Activated naive CD8-positive, alpha-beta T cell (primary cell): Measurements from ENCODE around the gene NAA40.

Source experiments
- H3K27ac Mint-ChIP-seq: one replicate; pipeline ENCODE4 v1.8.0; 2021; ENCODE audit warnings: mixed read lengths
- H3K27me3 Mint-ChIP-seq: one replicate; pipeline ENCODE4 v1.8.0; 2021; ENCODE audit warnings: mixed read lengths
- H3K36me3 Mint-ChIP-seq: one replicate; pipeline ENCODE4 v1.8.0; 2021; ENCODE audit warnings: mixed read lengths
- H3K4me1 Mint-ChIP-seq: one replicate; pipeline ENCODE4 v1.8.0; 2021; ENCODE audit warnings: low read depth, mixed read lengths
- H3K4me3 Mint-ChIP-seq: one replicate; pipeline ENCODE4 v1.8.0; 2021; ENCODE audit warnings: mild to moderate bottlenecking, mixed read lengths
- H3K9me3 Mint-ChIP-seq: one replicate; pipeline ENCODE4 v1.8.0; 2021; ENCODE audit warnings: low read depth, mixed read lengths

The NAA40 gene

DNA sequence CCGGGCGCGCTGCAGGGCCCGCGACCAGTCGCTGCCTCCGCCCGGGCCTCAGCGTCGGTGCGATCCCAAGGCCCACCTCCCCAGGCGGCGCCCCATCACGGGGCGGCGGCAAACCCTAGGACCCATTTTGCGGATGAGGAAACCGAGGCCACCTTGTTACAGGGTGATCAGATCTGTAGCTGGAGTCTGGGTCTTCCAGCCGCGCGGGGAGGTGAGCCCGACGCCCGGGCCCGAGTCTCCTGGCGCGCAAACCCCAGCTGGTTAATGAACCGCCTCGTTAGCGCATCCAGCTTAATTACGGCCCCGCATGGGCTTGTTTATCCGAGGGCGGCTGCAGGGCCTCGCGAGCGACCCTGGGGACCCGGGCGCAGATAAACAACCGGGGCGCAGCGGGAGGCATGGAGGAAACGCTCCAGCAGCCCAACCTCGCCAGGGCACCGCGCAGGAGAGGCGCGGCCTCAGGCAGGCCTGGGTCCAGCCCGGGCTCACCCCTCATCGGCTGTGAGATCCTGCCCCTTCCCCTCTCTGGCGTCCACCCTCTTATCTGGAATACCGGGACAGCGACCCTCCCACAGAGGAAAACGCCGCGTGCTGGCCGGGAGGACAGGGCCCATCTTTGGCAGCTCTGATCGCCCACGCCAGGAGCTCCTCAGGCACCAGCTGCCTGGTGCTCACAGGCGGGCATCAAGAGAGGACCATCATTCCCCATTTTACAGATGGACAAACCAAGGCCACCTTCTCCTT, 62.1 kb downstream of the NAA40 start:
- H3K4me3 Mint-ChIP-seq, result no peak overlapping the region
- peaks cover 8% of the 10 kb centered on the region for H3K4me1 Mint-ChIP-seq
- H3K36me3 Mint-ChIP-seq, result no peaks in the 10 kb centered on the region
- H3K27me3 Mint-ChIP-seq, result no peaks in the 10 kb centered on the region
- no peaks in the 10 kb centered on the region for H3K9me3 Mint-ChIP-seq
- no peak overlapping the region for H3K27ac Mint-ChIP-seq

DNA sequence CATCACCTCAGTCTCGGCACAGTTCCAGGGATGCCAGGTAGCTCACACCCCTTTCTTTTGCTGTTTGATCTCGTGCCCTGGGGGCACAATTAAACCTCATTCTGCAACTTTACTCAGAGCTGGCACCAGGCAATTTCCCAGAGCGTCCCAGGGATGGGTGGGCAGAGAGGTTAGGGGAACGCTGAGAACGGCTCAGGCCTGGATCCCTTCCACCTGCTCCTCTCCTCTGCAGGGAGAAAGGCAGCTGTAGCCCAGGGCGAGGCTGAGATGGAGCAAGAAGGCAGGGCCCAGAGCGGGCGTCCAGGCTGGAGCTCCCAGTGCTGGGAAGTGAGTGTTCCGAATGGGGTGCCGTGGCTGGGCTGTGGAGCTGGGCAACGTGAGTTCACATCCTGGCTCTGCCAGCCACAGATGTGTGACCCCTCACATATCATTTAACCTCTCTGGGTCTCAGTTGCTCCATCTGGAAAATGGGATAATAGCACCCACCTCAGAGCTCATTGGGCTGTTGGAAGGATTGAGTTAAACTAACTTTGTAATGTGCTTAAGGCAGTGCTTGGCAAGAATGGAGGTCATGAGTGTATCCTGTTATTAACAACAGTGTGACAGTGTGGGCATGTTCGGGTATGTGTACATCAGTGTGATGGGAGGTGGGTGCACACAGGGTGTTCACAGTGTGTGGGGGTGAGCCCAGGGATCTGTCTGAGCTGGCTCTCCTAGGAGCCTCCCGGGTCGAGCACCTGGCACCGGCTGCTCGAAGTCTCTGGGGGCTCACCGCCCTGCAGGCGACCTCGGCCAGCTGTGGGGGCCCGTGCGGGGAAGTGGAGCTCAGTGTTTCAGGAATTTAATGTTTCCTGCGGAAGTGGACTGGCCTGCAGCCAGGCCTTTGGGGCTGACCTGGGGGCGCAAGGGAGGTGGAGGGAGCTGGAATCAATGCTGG, 63.0 kb downstream of the NAA40 start:
- H3K9me3 Mint-ChIP-seq, result no peaks in the 10 kb centered on the region
- no peak overlapping the region for H3K27ac Mint-ChIP-seq
- H3K27me3 Mint-ChIP-seq, result peaks cover 3% of the 10 kb centered on the region
- no peaks in the 10 kb centered on the region for H3K36me3 Mint-ChIP-seq
- H3K4me1 Mint-ChIP-seq, result peaks cover 8% of the 10 kb centered on the region
- H3K4me3 Mint-ChIP-seq, result no peak overlapping the region

DNA sequence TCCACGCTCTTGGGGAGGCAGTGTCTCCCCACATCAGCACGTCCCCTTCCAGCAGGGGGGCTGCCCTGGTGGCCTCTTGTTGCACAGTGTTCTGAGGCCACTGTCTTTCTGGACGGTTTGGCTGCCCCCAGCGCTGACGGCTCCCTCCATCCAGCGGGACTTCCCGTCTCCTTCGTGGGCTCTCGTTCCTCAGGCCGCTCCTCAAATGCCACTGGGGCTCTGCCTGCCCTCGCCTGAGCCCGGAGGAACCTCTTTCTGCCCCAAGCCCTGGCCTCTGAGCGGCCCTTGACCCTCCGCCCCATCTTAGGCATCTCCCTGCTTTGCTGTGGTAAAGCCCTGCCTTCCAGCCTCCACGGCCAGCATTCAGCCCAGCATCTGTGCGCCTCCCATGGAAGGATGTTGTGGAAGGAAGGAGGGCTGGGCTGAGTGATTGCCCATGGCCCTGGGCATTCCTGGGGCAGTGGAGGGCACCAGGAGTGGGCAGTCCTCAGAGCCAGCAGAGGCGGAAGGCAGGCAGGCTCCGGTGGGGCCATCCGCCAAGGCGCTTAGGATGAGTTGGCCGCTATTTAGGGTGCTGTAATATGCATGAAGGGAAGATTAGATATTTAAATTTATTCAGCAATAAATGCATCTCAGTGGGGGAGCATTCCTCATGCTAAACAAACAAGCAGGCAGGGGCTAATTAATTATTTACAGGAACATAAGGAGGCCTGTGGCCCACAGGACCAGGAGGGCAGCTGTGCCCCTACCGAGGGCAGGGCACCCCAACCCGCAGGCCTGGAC, 65.2 kb downstream of the NAA40 start:
- no peak overlapping the region for H3K27ac Mint-ChIP-seq
- H3K4me3 Mint-ChIP-seq, result no peak overlapping the region

DNA sequence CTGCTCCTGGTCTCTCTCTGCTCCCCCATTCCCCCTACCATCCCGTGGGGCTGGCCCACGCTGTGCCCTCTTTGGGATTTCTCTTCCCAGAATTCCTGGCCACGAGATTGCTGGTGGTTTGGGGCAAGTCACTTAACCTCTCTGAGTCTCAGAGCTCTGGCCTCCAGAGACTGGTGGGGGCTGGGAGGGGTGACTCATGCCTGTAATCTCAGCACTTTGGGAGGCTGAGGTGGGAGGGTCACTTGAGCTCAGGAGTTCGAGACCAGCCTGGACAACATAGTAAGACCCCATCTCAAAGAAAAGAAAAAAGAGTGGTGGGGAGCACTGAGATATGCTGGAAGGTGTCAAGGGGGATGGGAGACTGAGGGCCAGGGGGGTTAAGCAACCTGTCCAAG, 65.8 kb downstream of the NAA40 start:
- no peak overlapping the region for H3K4me3 Mint-ChIP-seq
- no peaks in the 10 kb centered on the region for H3K36me3 Mint-ChIP-seq
- H3K27ac Mint-ChIP-seq, result no peak overlapping the region
- peaks cover 15% of the 10 kb centered on the region for H3K4me1 Mint-ChIP-seq
- no peaks in the 10 kb centered on the region for H3K9me3 Mint-ChIP-seq
- peaks cover 12% of the 10 kb centered on the region for H3K27me3 Mint-ChIP-seq

More for the DNA sequence above, 65.2 kb downstream of the NAA40 start:
- Mint-ChIP-seq H3K36me3 (no peaks in the 10 kb centered on the region), H3K27me3 (peaks cover 12% of the 10 kb centered on the region), H3K9me3 (no peaks in the 10 kb centered on the region), H3K4me1 (peaks cover 15% of the 10 kb centered on the region)

DNA sequence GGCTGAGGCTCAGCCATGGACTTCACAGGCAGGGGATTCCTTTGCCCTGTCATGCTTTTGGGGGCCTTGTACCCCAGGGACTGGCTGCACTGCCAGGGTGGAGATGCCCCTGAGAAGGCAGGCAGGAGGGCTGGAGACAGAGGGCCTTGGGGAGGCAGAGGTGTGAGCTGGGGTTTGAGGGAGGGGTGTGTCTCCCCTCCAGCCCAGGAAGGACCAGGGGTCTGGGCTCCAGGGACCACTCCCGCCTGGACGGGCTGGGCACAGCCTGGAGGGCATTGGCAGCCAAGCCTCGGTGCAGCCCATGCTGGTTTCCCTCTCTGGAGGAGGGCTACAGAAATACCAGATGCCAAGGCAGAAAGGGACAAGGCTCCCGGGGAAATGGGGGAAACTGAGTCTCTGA, 66.9 kb downstream of the NAA40 start:
- Mint-ChIP-seq H3K36me3 (no peaks in the 10 kb centered on the region), H3K27ac (no peak overlapping the region), H3K9me3 (no peaks in the 10 kb centered on the region), H3K4me1 (peaks cover 15% of the 10 kb centered on the region), H3K4me3 (no peak overlapping the region), H3K27me3 (peaks cover 12% of the 10 kb centered on the region)

DNA sequence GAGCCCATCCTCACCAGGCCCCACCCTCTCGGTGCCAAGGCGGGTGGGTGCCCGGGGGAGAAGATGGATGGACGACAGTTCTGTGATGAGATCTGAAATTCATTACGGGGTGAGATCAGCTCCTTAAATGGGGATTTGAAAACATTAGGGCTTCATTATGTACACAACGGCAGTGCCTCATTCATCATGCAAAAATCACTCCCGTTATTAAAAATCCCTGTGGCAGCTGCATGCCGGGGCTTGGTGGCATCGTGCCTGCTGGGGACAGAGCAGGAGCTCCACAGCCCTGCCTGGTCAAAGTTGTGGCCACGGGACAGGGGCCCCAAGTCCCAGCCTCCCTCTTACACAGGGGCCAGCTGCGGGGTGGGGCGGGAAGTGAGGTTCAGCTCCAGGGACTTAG, 67.6 kb downstream of the NAA40 start:
- H3K27ac Mint-ChIP-seq, result no peak overlapping the region
- no peak overlapping the region for H3K4me3 Mint-ChIP-seq
- H3K4me1 Mint-ChIP-seq, result peaks cover 15% of the 10 kb centered on the region
- peaks cover 12% of the 10 kb centered on the region for H3K27me3 Mint-ChIP-seq
- no peaks in the 10 kb centered on the region for H3K9me3 Mint-ChIP-seq
- H3K36me3 Mint-ChIP-seq, result peaks cover under 1% of the 10 kb centered on the region
